Measurements from ENCODE around the gene SLC28A3. TPM values are rescaled to one million over a fixed set of nuclear protein-coding genes. Genes with fewer than 3 reads are reported as not detected.
A peak's percentile ranks its signal among the peaks of the same experiment; 100 is the strongest.

The SLC28A3 gene
- total RNA-seq, 1 experiment from 2014 or later = not detected

- in situ Hi-C loops (cut with HindIII; ENCODE audit: low pct_unique_long_range_greater_than_20kb, low sequenced_read_pairs) (no loop called here), intact Hi-C loops (cut with micrococcal nuclease; ENCODE audit: unreplicated experiment) (loop anchor here (5.0 to 10.0 kb wide), 2 partner anchors 143 to 380 kb away; no protein-coding TSS in a partner anchor)
- CTCF ChIA-PET = no interaction called here
- no TSS peak for BruUV-seq (replicated peaks)
- no peaks in the 10 kb centered on the region for H3K9me3 ChIP-seq (ENCODE audit: control insufficient read depth, insufficient read depth, low read depth, low read length)
- H3K4me3 ChIP-seq (ENCODE audit: low read depth in 2 of 2, low read length in 2 of 2) = no peak overlapping the region
- POLR2A ChIA-PET = no interaction called here
- no peaks in the 10 kb centered on the region for H3K27me3 ChIP-seq (ENCODE audit: control insufficient read depth, insufficient read depth, low read length)
- no peaks in the 10 kb centered on the region for H3K36me3 ChIP-seq (ENCODE audit: control insufficient read depth, insufficient read depth, low read length)
- no peaks in the 10 kb centered on the region for H3K4me1 ChIP-seq (ENCODE audit: control insufficient read depth, insufficient read depth, low read length)
- TF ChIP-seq POLR2AphosphoS5 (IDR thresholded peaks at IDR 0.05; ENCODE audit: low read depth, low read length) = no peak
- peak; percentile 25 for TF ChIP-seq CTCF (IDR thresholded peaks at IDR 0.05)
- TF ChIP-seq TCF7L2 (IDR thresholded peaks at IDR 0.05; ENCODE audit: low read depth, low read length) = no peak
- no peak for TF ChIP-seq SIN3A (IDR thresholded peaks at IDR 0.05; ENCODE audit: borderline replicate concordance, insufficient read depth, low read depth, low read length)
- no peak for TF ChIP-seq REST (IDR thresholded peaks at IDR 0.05; ENCODE audit: insufficient read depth in 1 of 2, low read depth in 2 of 2, low read length in 1 of 2)
- ATAC-seq (no peak), DNase-seq (ENCODE audit: low read depth, low spot score) (no peak)
- H3K27ac ChIP-seq (ENCODE audit: low read length) = no peak overlapping the region
These were observed 23.0 kb downstream of the SLC28A3 start for GRCh38 chr9:84317563-84317962.

- Histone ChIP-seq H3K9me3 (ENCODE audit: control insufficient read depth, insufficient read depth, low read depth, low read length) (no peaks in the 10 kb centered on the region), H3K36me3 (ENCODE audit: control insufficient read depth, insufficient read depth, low read length) (no peaks in the 10 kb centered on the region), H3K27ac (ENCODE audit: low read length) (no peak overlapping the region), H3K4me1 (ENCODE audit: control insufficient read depth, insufficient read depth, low read length) (no peaks in the 10 kb centered on the region), H3K4me3 (ENCODE audit: low read depth in 2 of 2, low read length in 2 of 2) (no peak overlapping the region; a peak in 1 of 4 replicates), H3K27me3 (ENCODE audit: control insufficient read depth, insufficient read depth, low read length) (no peaks in the 10 kb centered on the region)
- intact Hi-C loops (cut with micrococcal nuclease; ENCODE audit: unreplicated experiment) = loop anchor here (5.0 to 10.0 kb wide), 2 partner anchors 141 to 378 kb away; no protein-coding TSS in a partner anchor
- in situ Hi-C loops (cut with HindIII; ENCODE audit: low pct_unique_long_range_greater_than_20kb, low sequenced_read_pairs) = no loop called here
- peak; percentile 69; the same call in 1 of the 2 replicates for ATAC-seq
- no TSS peak for BruUV-seq (replicated peaks)
- ChIA-PET CTCF (no interaction called here), POLR2A (interaction anchor here (0.6 kb wide), 1 partner anchor 1383 kb away, joined by 4 read pairs; no protein-coding TSS in a partner anchor)
- TF ChIP-seq CTCF (IDR thresholded peaks at IDR 0.05) = peak; percentile 82
- no peak for TF ChIP-seq REST (IDR thresholded peaks at IDR 0.05; ENCODE audit: insufficient read depth in 1 of 2, low read depth in 2 of 2, low read length in 1 of 2)
- TF ChIP-seq TCF7L2 (IDR thresholded peaks at IDR 0.05; ENCODE audit: low read depth, low read length) = no peak
- peak; percentile 25 for DNase-seq (ENCODE audit: low read depth, low spot score)
These were observed 25.2 kb downstream of the SLC28A3 start for GRCh38 chr9:84315278-84315877.
